Endothelial cell of umbilical vein (primary cell): ENCODE measurements around the gene C7. TPM values are rescaled to one million over a fixed set of nuclear protein-coding genes. Genes with fewer than 3 reads are reported as not detected.

Source experiments
- BruUV-seq: library from RNA; stranded (reverse); fragments of 400-500 nt; replicated peaks from 2 replicates; lab custom pipeline; 2021; lab: Mats Ljungman, UMichigan
- CTCF ChIA-PET: fragments of 300-600, 350-600 bp; sonication (Branson Sonifier 250); formaldehyde crosslinking; loops from one replicate; lab custom pipeline; 2021; ENCODE audit warnings: antibody characterized with exemption, inconsistent platforms; lab: Charles Lee
- POLR2A ChIA-PET: fragments of 300-600, 350-600 bp; sonication (Branson Sonifier 250); formaldehyde crosslinking; loops from one replicate; lab custom pipeline; 2021; ENCODE audit warnings: antibody characterized with exemption, inconsistent platforms; lab: Charles Lee
- DNase-seq: peaks from one replicate; pipeline ENCODE4 v3.0.0-alpha.2; 2011; ENCODE audit warnings: low read depth, low spot score
- FAIRE-seq: peaks from 2 replicates; lab custom pipeline; 2011; peaks lifted over from hg19 to GRCh38; lab: Jason Lieb, UNC
- H2AFZ ChIP-seq: 2 replicates; pipeline ENCODE4 v1.6.0; 2012; ENCODE audit warnings: low read depth, low read length, control low read depth, inconsistent platforms
- H3K27ac ChIP-seq: 2 replicates; pipeline ENCODE4 v1.5.1; 2011; ENCODE audit warnings: low read depth, mild to moderate bottlenecking, control low read depth, low read length, moderate library complexity; ENCODE audit not compliant: insufficient read depth
- H3K27me3 ChIP-seq, 2 experiments: 2 replicates each; pipeline versions ENCODE4 v1.6.0 to v1.6.1; 2011; ENCODE audit warnings: low read length in 2 of 2, mixed read lengths in 1 of 2; ENCODE audit not compliant: control insufficient read depth in 2 of 2, insufficient read depth in 2 of 2
- H3K36me3 ChIP-seq, 2 experiments: 2 replicates in 1 of 2; 3 replicates in 1 of 2; pipeline ENCODE4 v1.5.1; 2011; ENCODE audit warnings: low read length in 2 of 2, mild to moderate bottlenecking in 1 of 2, moderate library complexity in 1 of 2; ENCODE audit not compliant: control insufficient read depth in 2 of 2, insufficient read depth in 2 of 2; ENCODE audit errors: extremely low read depth in 1 of 2
- H3K4me1 ChIP-seq: 3 replicates; pipeline ENCODE4 v1.5.1; 2011; ENCODE audit warnings: mild to moderate bottlenecking, low read length; ENCODE audit not compliant: control insufficient read depth, insufficient read depth; ENCODE audit errors: extremely low read depth
- H3K4me2 ChIP-seq: 2 replicates; pipeline ENCODE4 v1.6.1; 2011; ENCODE audit warnings: low read length, control low read depth, mixed read lengths; ENCODE audit not compliant: insufficient read depth
- H3K4me3 ChIP-seq, 3 experiments: fragments of 200-600 bp in 1 of 3; sonication (generic), shearing (Covaris generic) in 1 of 3; replicated peaks in 1 of 3; 2 replicates each; pipeline ENCODE4 v1.5.1; 2011 to 2016; ENCODE audit warnings: control low read depth in 3 of 3, low read length in 3 of 3, mild to moderate bottlenecking in 2 of 3, inconsistent platforms in 1 of 3, low read depth in 1 of 3, moderate library complexity in 1 of 3; ENCODE audit not compliant: insufficient read depth in 1 of 3
- H3K79me2 ChIP-seq: 2 replicates; pipeline ENCODE4 v1.6.0; 2012; ENCODE audit warnings: low read length, inconsistent platforms; ENCODE audit not compliant: control insufficient read depth, insufficient read depth
- H3K9ac ChIP-seq: replicated peaks from 2 replicates; pipeline ENCODE3; 2011; ENCODE audit warnings: low read length, control low read depth; ENCODE audit not compliant: insufficient read depth; ENCODE audit errors: extremely low read depth
- H3K9me1 ChIP-seq: replicated peaks from 3 replicates; pipeline ENCODE4 v1.6.0; 2011; ENCODE audit warnings: mild to moderate bottlenecking, low read length; ENCODE audit not compliant: control insufficient read depth, insufficient read depth; ENCODE audit errors: extremely low read depth
- H3K9me3 ChIP-seq: replicated peaks from 2 replicates; pipeline ENCODE4 v1.5.1; 2012; ENCODE audit warnings: low read length, inconsistent platforms; ENCODE audit not compliant: control insufficient read depth, insufficient read depth
- H4K20me1 ChIP-seq: replicated peaks from 2 replicates; pipeline ENCODE3; 2011; ENCODE audit warnings: mild to moderate bottlenecking, low read length; ENCODE audit not compliant: control insufficient read depth, insufficient read depth; ENCODE audit errors: extremely low read depth
- CTCF ChIP-seq, 2 donors: IDR thresholded peaks; 1 replicate in 1 of 2; 2 replicates in 1 of 2; pipeline ENCODE4 v1.5.1; 2011; ENCODE audit warnings: low read length in 2 of 2, mild to moderate bottlenecking in 2 of 2, moderate library complexity in 2 of 2, control low read depth in 1 of 2, inconsistent platforms in 1 of 2, low read depth in 1 of 2; ENCODE audit not compliant: insufficient read depth in 1 of 2; ENCODE audit errors: extremely low read depth in 1 of 2
- EZH2 ChIP-seq: IDR thresholded peaks from 2 replicates; pipeline ENCODE4 v1.6.1; 2012; ENCODE audit warnings: borderline replicate concordance, low read depth, mild to moderate bottlenecking, moderate library complexity, low read length, inconsistent platforms; ENCODE audit not compliant: severe bottlenecking
- FOS ChIP-seq: IDR thresholded peaks from 2 replicates; pipeline ENCODE4 v1.6.1; 2011; ENCODE audit warnings: mild to moderate bottlenecking, low read length, moderate library complexity, borderline replicate concordance; ENCODE audit not compliant: insufficient read depth
- GATA2 ChIP-seq: IDR thresholded peaks from 2 replicates; pipeline ENCODE4 v1.7.0; 2011; ENCODE audit warnings: low read depth, mild to moderate bottlenecking, moderate library complexity, mixed read lengths, low read length; ENCODE audit not compliant: insufficient read length, insufficient read depth
- JUN ChIP-seq: IDR thresholded peaks from 2 replicates; pipeline ENCODE4 v1.6.1; 2011; ENCODE audit warnings: borderline replicate concordance, low read depth; ENCODE audit not compliant: insufficient read length, insufficient read depth
- MYC ChIP-seq: IDR thresholded peaks from one replicate; pipeline ENCODE4 v1.6.1; 2011; ENCODE audit warnings: mild to moderate bottlenecking, low read depth, low read length
- POLR2A ChIP-seq: IDR thresholded peaks from 2 replicates; pipeline ENCODE4 v1.6.1; 2012; ENCODE audit warnings: low read depth, mild to moderate bottlenecking, control low read depth, low read length
- POLR2AphosphoS5 ChIP-seq: IDR thresholded peaks from 2 replicates; pipeline ENCODE4 v1.6.1; 2012; ENCODE audit warnings: low read depth, mild to moderate bottlenecking, control low read depth, low read length, moderate library complexity; ENCODE audit not compliant: insufficient read depth
- dilution Hi-C: fragments of 300-500 bp; cut with MboI; formaldehyde crosslinking; loops from one replicate; pipeline ENCODE4 v1.15.0; 2019; ENCODE audit warnings: low sequenced_read_pairs; ENCODE audit not compliant: extremely low pct_ligation_motif_present
- intact Hi-C: fragments of 100-400 bp; cut with micrococcal nuclease; formaldehyde crosslinking; loops from one replicate; pipeline ENCODE4 v1.10.0; 2022
- polyA plus RNA-seq, 4 experiments: library from polyadenylated mRNA; depleted of rRNA in 3 of 4; stranded (reverse) in 3 of 4; unstranded in 1 of 4; fragments of >200 nt; gene quantifications; 2 replicates each; pipeline versions ENCODE4 v1.2.1 to v1.2.3, GENCODE V29; 2011 to 2012; ENCODE audit warnings: missing spikeins in 1 of 4
- total RNA-seq: library from RNA; stranded (reverse); gene quantifications from 2 replicates; pipeline ENCODE4 v1.2.3, GENCODE V29; 2021
- TF ChIP-seq, protein P1 (sequence below): IDR thresholded peaks from 2 replicates; pipeline ENCODE4 v1.6.1; 2011; ENCODE audit not compliant: insufficient read depth, insufficient read length

The C7 gene
- total and polyA plus RNA-seq, 2 donors (not counting 3 experiments of a cell fraction or from before 2014, with no cell fraction given): 0.08 to 0.29 TPM

- Histone ChIP-seq H3K27ac (no peak overlapping the region), H3K79me2 (no peaks in the 10 kb centered on the region), H3K36me3 (no peaks in the 10 kb centered on the region), H3K9ac (no peak overlapping the region), H4K20me1 (no peaks in the 10 kb centered on the region), H3K9me3 (no peaks in the 10 kb centered on the region), H3K27me3 (no peaks in the 10 kb centered on the region), H3K4me1 (no peaks in the 10 kb centered on the region), H2AFZ (no peak overlapping the region), H3K9me1 (no peaks in the 10 kb centered on the region), H3K4me3 (no peak overlapping the region), H3K4me2 (no peak overlapping the region)
- FAIRE-seq (no peak), DNase-seq (no peak)
- POLR2A ChIA-PET: no interaction called here
- CTCF ChIA-PET: no interaction called here
- TF ChIP-seq MYC: no peak
- TF ChIP-seq CTCF (IDR thresholded peaks at IDR 0.05; ENCODE audit: extremely low read depth in 1 of 2, insufficient read depth in 1 of 2, low read depth in 1 of 2, low read length in 2 of 2): no peak
- TF ChIP-seq, protein P1, sequence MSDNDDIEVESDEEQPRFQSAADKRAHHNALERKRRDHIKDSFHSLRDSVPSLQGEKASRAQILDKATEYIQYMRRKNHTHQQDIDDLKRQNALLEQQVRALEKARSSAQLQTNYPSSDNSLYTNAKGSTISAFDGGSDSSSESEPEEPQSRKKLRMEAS: no peak
- TF ChIP-seq FOS: no peak
- no peak for TF ChIP-seq POLR2A
- no peak for TF ChIP-seq JUN
- TF ChIP-seq POLR2AphosphoS5: no peak
- TF ChIP-seq EZH2: no peak
- no peak for TF ChIP-seq GATA2
- no TSS peak for BruUV-seq
- dilution Hi-C loops (no loop called here), intact Hi-C loops (no loop called here)
Observed at GRCh38 chr5:40983781-40984180, 74.5 kb downstream of the C7 start.
